HepG2 (cell line): ENCODE data around the gene PLEKHA8. TPM values are rescaled to one million over a fixed set of nuclear protein-coding genes. Genes with fewer than 3 reads are reported as not detected.
A peak's percentile ranks its signal among the peaks of the same experiment; 100 is the strongest.

ENCODE experiments used
- ATAC-seq: fragments of 200-7000 bp; cut with Tn5 transposase; 3 replicates; pipeline ENCODE4 v1.9.1; 2020; ENCODE audit warnings: mild to moderate bottlenecking, moderate library complexity
- Bru-seq: library from RNA; stranded (reverse); fragments of 400-500 nt; gene quantifications from one replicate; lab custom pipeline; 2021; lab: Mats Ljungman, UMichigan
- BruChase-seq, 2 experiments: library from RNA; stranded (reverse); fragments of 400-500 nt; gene quantifications; one replicate each; lab custom pipeline; 2021; lab: Mats Ljungman, UMichigan
- BruUV-seq: library from RNA; stranded (reverse); fragments of 400-500 nt; replicated peaks from 2 replicates; lab custom pipeline; 2021; lab: Mats Ljungman, UMichigan
- CTCF ChIA-PET: fragments of 300-600 bp; formaldehyde crosslinking; extraction: SDS; loops from one replicate; lab custom pipeline; 2021; ENCODE audit warnings: low total read pairs, inconsistent platforms, low intra/inter-chr PET ratio; lab: Yijun Ruan, JAX
- POLR2A ChIA-PET: fragments of 350-600 bp; sonication (Branson Sonifier 250); formaldehyde crosslinking; loops from one replicate; lab custom pipeline; 2020; ENCODE audit warnings: antibody characterized with exemption, inconsistent platforms; lab: Yijun Ruan, JAX
- DNase-seq: peaks from one replicate; pipeline ENCODE4 v3.0.0-alpha.2; 2015; ENCODE audit warnings: low spot score
- FAIRE-seq: peaks from 3 replicates; lab custom pipeline; 2011; peaks lifted over from hg19 to GRCh38; lab: Jason Lieb, UNC
- H2AFZ ChIP-seq: one replicate; pipeline ENCODE4 v1.6.1; 2011; ENCODE audit warnings: low read length, inconsistent platforms
- H3K27ac ChIP-seq: fragments of 300-600 bp; 3 replicates; pipeline ENCODE4 v1.8.0; 2011; ENCODE audit warnings: mixed run types, mild to moderate bottlenecking, mixed read lengths, low read length, inconsistent platforms; ENCODE audit not compliant: insufficient read depth; ENCODE audit errors: extremely low read length
- H3K27me3 ChIP-seq, 2 experiments: fragments of 200-600 bp in 1 of 2; 2 replicates in 1 of 2; 3 replicates in 1 of 2; pipeline versions ENCODE4 v1.6.0 to v1.8.0; 2011; ENCODE audit warnings: low read length in 2 of 2, mild to moderate bottlenecking in 2 of 2, moderate library complexity in 2 of 2, inconsistent platforms in 1 of 2; ENCODE audit not compliant: insufficient read depth in 2 of 2, control insufficient read depth in 1 of 2
- H3K36me3 ChIP-seq, 2 experiments: fragments of 200-600 bp in 1 of 2; replicated peaks in 1 of 2; 2 replicates in 1 of 2; 3 replicates in 1 of 2; pipeline versions ENCODE4 v1.5.1 to v1.8.0; 2011; ENCODE audit warnings: low read length in 2 of 2, inconsistent platforms in 1 of 2; ENCODE audit not compliant: insufficient read depth in 2 of 2, control insufficient read depth in 1 of 2
- H3K4me1 ChIP-seq: 2 replicates; pipeline ENCODE4 v1.5.1; 2012; ENCODE audit warnings: low read length, inconsistent platforms; ENCODE audit not compliant: insufficient read depth
- H3K4me2 ChIP-seq: 2 replicates; pipeline ENCODE4 v1.6.0; 2011; ENCODE audit warnings: low read depth, low read length, inconsistent platforms
- H3K4me3 ChIP-seq, 3 experiments: fragments of 200-600 bp in 1 of 3; sonication (generic), shearing (Covaris generic) in 1 of 3; replicated peaks in 1 of 3; 2 replicates each; pipeline ENCODE4 v1.5.1; 2011 to 2016; ENCODE audit warnings: low read length in 3 of 3, inconsistent platforms in 2 of 3, low read depth in 2 of 3, mild to moderate bottlenecking in 2 of 3, control low read depth in 1 of 3, mixed read lengths in 1 of 3; ENCODE audit not compliant: insufficient read depth in 1 of 3
- H3K79me2 ChIP-seq: one replicate; pipeline ENCODE4 v1.6.1; 2011; ENCODE audit warnings: low read length, inconsistent platforms; ENCODE audit not compliant: insufficient read depth
- H3K9ac ChIP-seq: 2 replicates; pipeline ENCODE4 v1.6.0; 2011; ENCODE audit warnings: mild to moderate bottlenecking, low read depth, low read length, inconsistent platforms; ENCODE audit not compliant: insufficient read depth
- H3K9me3 ChIP-seq: 2 replicates; pipeline ENCODE4 v1.5.1; 2012; ENCODE audit warnings: mild to moderate bottlenecking, low read length
- H4K20me1 ChIP-seq: 2 replicates; pipeline ENCODE4 v1.6.0; 2011; ENCODE audit warnings: inconsistent platforms, mild to moderate bottlenecking, low read length, moderate library complexity; ENCODE audit not compliant: insufficient read depth
- CTCF ChIP-seq: sonication (generic); formaldehyde crosslinking; IDR thresholded peaks from 2 replicates; pipeline ENCODE4 v1.5.0; 2020; ENCODE audit warnings: mild to moderate bottlenecking, missing genetic modification reagents, moderate library complexity
- KDM2A ChIP-seq: sonication (generic); formaldehyde crosslinking; IDR thresholded peaks from 2 replicates; pipeline ENCODE4 v1.4.0; 2020; ENCODE audit warnings: low read depth, missing genetic modification reagents, borderline replicate concordance
- PCBP1 ChIP-seq: fragments of 200-400 bp; formaldehyde crosslinking; IDR thresholded peaks from 2 replicates; pipeline ENCODE4 v1.6.1; 2017; ENCODE audit warnings: mild to moderate bottlenecking, low read depth, low read length, borderline replicate concordance
- SIX1 ChIP-seq: sonication (generic); formaldehyde crosslinking; IDR thresholded peaks from 2 replicates; pipeline ENCODE4 v1.4.0; 2020; ENCODE audit warnings: missing genetic modification reagents, borderline replicate concordance
- SNAPC4 ChIP-seq: sonication (generic); formaldehyde crosslinking; IDR thresholded peaks from 2 replicates; pipeline ENCODE4 v1.4.0; 2020; ENCODE audit warnings: mild to moderate bottlenecking, missing genetic modification reagents
- ZNF143 ChIP-seq: sonication (generic); formaldehyde crosslinking; IDR thresholded peaks from 2 replicates; pipeline ENCODE4 v1.4.0; 2020; ENCODE audit warnings: missing genetic modification reagents
- ZNF260 ChIP-seq: sonication (generic); formaldehyde crosslinking; IDR thresholded peaks from 2 replicates; pipeline ENCODE4 v1.4.0; 2020; ENCODE audit warnings: missing genetic modification reagents, low read depth, mild to moderate bottlenecking, borderline replicate concordance
- ZNF460 ChIP-seq: sonication (generic); formaldehyde crosslinking; IDR thresholded peaks from 2 replicates; pipeline ENCODE4 v1.5.1; 2020; ENCODE audit warnings: missing genetic modification reagents, mild to moderate bottlenecking, borderline replicate concordance
- WGBS: methylation state at CpG from one replicate; pipeline ENCODE4 v1.1.6; 2017; ENCODE audit warnings: low lambda C conversion rate; 5-methylcytosine and 5-hydroxymethylcytosine counted together
- in situ Hi-C: cut with HindIII; loops from 2 replicates; pipeline ENCODE4 v1.10.0; 2017; ENCODE audit warnings: low pct_unique_long_range_greater_than_20kb; ENCODE audit not compliant: extremely low pct_ligation_motif_present
- intact Hi-C: fragments of 100-400 bp; cut with micrococcal nuclease; formaldehyde crosslinking; loops from one replicate; pipeline ENCODE4 v1.10.0; 2022; ENCODE audit not compliant: unreplicated experiment
- long read RNA-seq, 2 experiments: library from RNA in 1 of 2; library from polyadenylated mRNA in 1 of 2; stranded (forward) in 1 of 2; unstranded in 1 of 2; transcript quantifications; one replicate each; pipeline ENCODE4 v2.0.0, GENCODE V29; 2019 to 2022
- polyA minus RNA-seq, 3 experiments: library from RNA; depleted of rRNA, polyadenylated mRNA; stranded (reverse); fragments of >200 nt; gene quantifications; 2 replicates each; pipeline ENCODE4 v1.2.3, GENCODE V29; 2011; ENCODE audit warnings: low replicate concordance in 1 of 3
- polyA plus RNA-seq, 8 experiments: library from polyadenylated mRNA; depleted of rRNA in 3 of 8; stranded (reverse) in 7 of 8; unstranded in 1 of 8; fragments of >200 nt; fragmentation: Illumina TruSeq in 4 of 8; extraction: Trizol in 4 of 8; gene quantifications; 2 replicates each; pipeline versions ENCODE4 v1.2.1 to v1.2.3, GENCODE V29; 2011 to 2016; ENCODE audit warnings: low read depth in 4 of 8, missing spikeins in 1 of 8, mixed read lengths in 1 of 8; ENCODE audit not compliant: insufficient read depth in 1 of 8
- total RNA-seq, 5 experiments: library from RNA; depleted of rRNA; stranded (reverse); fragments of >200 nt; fragmentation: Illumina TruSeq; extraction: Trizol; gene quantifications; 2 replicates each; pipeline ENCODE4 v1.2.3, GENCODE V29; 2016; ENCODE audit warnings: low read depth in 1 of 5

PLEKHA8 gene, protein sequence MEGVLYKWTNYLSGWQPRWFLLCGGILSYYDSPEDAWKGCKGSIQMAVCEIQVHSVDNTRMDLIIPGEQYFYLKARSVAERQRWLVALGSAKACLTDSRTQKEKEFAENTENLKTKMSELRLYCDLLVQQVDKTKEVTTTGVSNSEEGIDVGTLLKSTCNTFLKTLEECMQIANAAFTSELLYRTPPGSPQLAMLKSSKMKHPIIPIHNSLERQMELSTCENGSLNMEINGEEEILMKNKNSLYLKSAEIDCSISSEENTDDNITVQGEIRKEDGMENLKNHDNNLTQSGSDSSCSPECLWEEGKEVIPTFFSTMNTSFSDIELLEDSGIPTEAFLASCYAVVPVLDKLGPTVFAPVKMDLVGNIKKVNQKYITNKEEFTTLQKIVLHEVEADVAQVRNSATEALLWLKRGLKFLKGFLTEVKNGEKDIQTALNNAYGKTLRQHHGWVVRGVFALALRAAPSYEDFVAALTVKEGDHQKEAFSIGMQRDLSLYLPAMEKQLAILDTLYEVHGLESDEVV
- total RNA-seq (2016; rRNA removed; fragmentation: Illumina TruSeq; extraction: Trizol) (26.4 and 32.5 TPM in 2 replicates), polyA plus RNA-seq (2011; rRNA removed) (11.1 and 12.5 TPM in 2 replicates), polyA minus RNA-seq (2011; rRNA and poly(A)+ RNA removed; ENCODE audit: low replicate concordance) (4.2 and 13.4 TPM in 2 replicates), Bru-seq, nascent RNA (percentile 71 among the genes with signal in this experiment), BruChase-seq, experiment 1, labeled RNA remaining after a 6-hour chase (percentile 73 among the genes with signal in this experiment), BruChase-seq, experiment 2, labeled RNA remaining after a 2-hour chase (percentile 77 among the genes with signal in this experiment)
- total RNA-seq (2016; cell fraction: cytosol; rRNA removed; fragmentation: Illumina TruSeq; extraction: Trizol; ENCODE audit: low read depth), result 9.2 and 11.0 TPM in 2 replicates
- 22.6 and 30.8 TPM in 2 replicates for total RNA-seq (2016; cell fraction: insoluble cytoplasmic fraction; rRNA removed; fragmentation: Illumina TruSeq; extraction: Trizol)
- 20.5 and 24.2 TPM in 2 replicates for total RNA-seq (2016; cell fraction: membrane; rRNA removed; fragmentation: Illumina TruSeq; extraction: Trizol)
- 29.3 and 30.9 TPM in 2 replicates for total RNA-seq (2016; cell fraction: nucleus; rRNA removed; fragmentation: Illumina TruSeq; extraction: Trizol)
- 4.8 and 7.6 TPM in 2 replicates for polyA plus RNA-seq (2011; cell fraction: cytosol; rRNA removed)
- polyA plus RNA-seq (2011; cell fraction: nucleus; rRNA removed), result 14.1 and 14.5 TPM in 2 replicates
- polyA plus RNA-seq (2012), result 12.0 and 14.3 TPM in 2 replicates
- polyA plus RNA-seq (2016; cell fraction: cytosol; fragmentation: Illumina TruSeq; extraction: Trizol; ENCODE audit: low read depth), result 4.6 and 5.2 TPM in 2 replicates
- polyA plus RNA-seq (2016; cell fraction: insoluble cytoplasmic fraction; fragmentation: Illumina TruSeq; extraction: Trizol; ENCODE audit: low read depth), result 20.6 and 20.9 TPM in 2 replicates
- 10.8 and 11.4 TPM in 2 replicates for polyA plus RNA-seq (2016; cell fraction: membrane; fragmentation: Illumina TruSeq; extraction: Trizol; ENCODE audit: low read depth)
- 18.0 and 18.2 TPM in 2 replicates for polyA plus RNA-seq (2016; cell fraction: nucleus; fragmentation: Illumina TruSeq; extraction: Trizol; ENCODE audit: insufficient read depth, low read depth)
- polyA minus RNA-seq (2011; cell fraction: cytosol; rRNA and poly(A)+ RNA removed), result 10.9 and 14.0 TPM in 2 replicates
- 51.5 and 54.2 TPM in 2 replicates for polyA minus RNA-seq (2011; cell fraction: nucleus; rRNA and poly(A)+ RNA removed)
- long read RNA-seq, experiment 1, partial matches to known transcripts, result 0 of 3 reads
- long read RNA-seq, experiment 1, other reads (novel, unspliced or antisense), result 2 of 3 reads
- long read RNA-seq, experiment 2, partial matches to known transcripts, result 1 of 25 reads
- long read RNA-seq, experiment 2, other reads (novel, unspliced or antisense), result 24 of 25 reads

- no TSS peak for BruUV-seq
- Histone ChIP-seq H3K9ac (peak within 1 kb of the TSS; percentile 82), H3K27ac (peak within 1 kb of the TSS; percentile 89), H3K36me3 (no peaks in the 10 kb centered on the region; a peak in 1 of 5 replicates), H3K27me3 (no peaks in the 10 kb centered on the region; a peak in 1 of 5 replicates), H2AFZ (peak within 1 kb of the TSS; percentile 88), H4K20me1 (peaks cover 22% of the 10 kb centered on the region), H3K4me1 (peaks cover 58% of the 10 kb centered on the region), H3K9me3 (no peaks in the 10 kb centered on the region), H3K79me2 (peaks cover 76% of the 10 kb centered on the region), H3K4me3 (peak within 1 kb of the TSS; percentile 82 to 96 (median 95)), H3K4me2 (peak within 1 kb of the TSS; percentile 91)
- ChIA-PET CTCF (no interaction called here), POLR2A (interaction anchor here (0.9 to 2.9 kb wide), 4 partner anchors 12 to 41 kb away, joined by 5 to 22 read pairs (median 8); partner anchors contain the start of gene SCRN1)
- 4% methylated on average over 9 of the region's 70 CpGs for WGBS
- FAIRE-seq, result no peak
- in situ Hi-C loops (loop anchor here (5.0 kb wide), 1 partner anchor 41 kb away; the partner anchor contains the start of gene SCRN1), intact Hi-C loops (loop anchor here (1.0 to 2.0 kb wide), 2 partner anchors 35 to 40 kb away; no protein-coding TSS in a partner anchor)
- DNase-seq, result peak; percentile 77
- ATAC-seq, result peak; percentile 71
- no peak for TF ChIP-seq SIX1 (CRISPR knock-in tag)
- TF ChIP-seq PCBP1, result no peak
- no peak; the same call in 1 of the 2 replicates for TF ChIP-seq ZNF460
- TF ChIP-seq ZNF260 (CRISPR knock-in tag), result no peak
- peak; percentile 90 for TF ChIP-seq ZNF143 (CRISPR knock-in tag)
- peak; percentile 90 for TF ChIP-seq KDM2A
- TF ChIP-seq SNAPC4 (CRISPR knock-in tag), result peak; percentile 46; the same call in 1 of the 2 replicates
- TF ChIP-seq CTCF, result no peak; the same call in 1 of the 2 replicates
Observed at GRCh38 chr7:30028216-30028748, at the start of gene PLEKHA8. TSS of gene PLEKHA8 (plus strand) at chr7:30028412. CDS start at chr7:30028763, 351 bp downstream.
